Suprapubic skin (tissue), 4 donors: ENCODE data around the gene HS3ST6.

Experiments used
- CTCF ChIP-seq, 2 donors: fragments of 200-600 bp in 1 of 2; fragments of 450-650 bp in 1 of 2; sonication (generic) in 1 of 2; IDR thresholded peaks; one replicate each; pipeline ENCODE4 v1.5.1; 2016 to 2019; ENCODE audit warnings: antibody characterized with exemption in 2 of 2, mild to moderate bottlenecking in 1 of 2, moderate library complexity in 1 of 2
- EP300 ChIP-seq: sonication (generic); formaldehyde crosslinking; IDR thresholded peaks from one replicate; pipeline ENCODE4 v1.6.1; 2017; ENCODE audit warnings: antibody characterized with exemption
- POLR2AphosphoS5 ChIP-seq, 3 donors: sonication (generic); formaldehyde crosslinking; IDR thresholded peaks; one replicate each; pipeline ENCODE4 v1.6.1; 2017; ENCODE audit warnings: antibody characterized with exemption in 3 of 3

- TF ChIP-seq CTCF (IDR thresholded peaks at IDR 0.05) (no peak), EP300 (no peak), POLR2AphosphoS5 (IDR thresholded peaks at IDR 0.05) (no peak)
Measured at GRCh38 chr16:1941162-1942046, 23.2 kb upstream of the HS3ST6 start.
